SU-DHL-6 (cell line): ENCODE data around the gene HS6ST2.

ENCODE experiments used
- H2AFZ ChIP-seq: fragments of 200-600 bp; sonication (generic); 2 replicates; pipeline ENCODE4 v1.6.1; 2014; ENCODE audit warnings: low read depth, mild to moderate bottlenecking, moderate library complexity, mixed read lengths, antibody characterized with exemption, low read length; ENCODE audit not compliant: severe bottlenecking
- H3F3A ChIP-seq: fragments of 200-600 bp; shearing (Covaris generic); 2 replicates; pipeline ENCODE4 v1.6.0; 2016; ENCODE audit warnings: antibody characterized with exemption, mild to moderate bottlenecking; ENCODE audit not compliant: insufficient read depth
- H3K27ac ChIP-seq: fragments of 200-600 bp; sonication (generic); 2 replicates; pipeline ENCODE4 v1.5.1; 2016; ENCODE audit warnings: low read depth, mild to moderate bottlenecking, low read length, moderate library complexity, mixed read lengths
- H3K27me3 ChIP-seq: fragments of 200-600 bp; sonication (generic), shearing (Covaris generic); 2 replicates; pipeline ENCODE4 v1.6.0; 2014; ENCODE audit warnings: mild to moderate bottlenecking, low read length
- H3K36me3 ChIP-seq: fragments of 200-600 bp; sonication (generic); 2 replicates; pipeline ENCODE4 v1.6.1; 2014; ENCODE audit warnings: mild to moderate bottlenecking, low read length, mixed read lengths
- H3K4me2 ChIP-seq: fragments of 300-600, 200-600 bp; shearing (Covaris generic), sonication (generic); 2 replicates; pipeline ENCODE4 v1.6.0; 2014; ENCODE audit warnings: low read length, low read depth, mild to moderate bottlenecking; ENCODE audit not compliant: poor library complexity, severe bottlenecking
- H3K4me3 ChIP-seq: fragments of 200-600 bp; sonication (generic); 2 replicates; pipeline ENCODE4 v1.5.1; 2014; ENCODE audit warnings: antibody characterized with exemption, low read length, mild to moderate bottlenecking, mixed read lengths; ENCODE audit not compliant: insufficient read depth, poor library complexity, severe bottlenecking
- H3K79me2 ChIP-seq: fragments of 200-600 bp; sonication (generic); 2 replicates; pipeline ENCODE4 v1.6.1; 2014; ENCODE audit warnings: mild to moderate bottlenecking, low read length, moderate library complexity; ENCODE audit not compliant: insufficient read depth
- H3K9ac ChIP-seq: fragments of 200-600 bp; sonication (generic); 2 replicates; pipeline ENCODE4 v1.7.0; 2014; ENCODE audit warnings: mild to moderate bottlenecking, low read length
- H3K9me2 ChIP-seq: fragments of 200-600 bp; sonication (generic); replicated peaks from 2 replicates; pipeline ENCODE4 v1.6.1; 2014; ENCODE audit warnings: low read length; ENCODE audit not compliant: insufficient read depth
- H3K9me3 ChIP-seq: fragments of 200-600 bp; sonication (generic); 2 replicates; pipeline ENCODE4 v1.6.1; 2014; ENCODE audit warnings: low read length, mixed read lengths; ENCODE audit not compliant: insufficient read depth
- H4K20me1 ChIP-seq: fragments of 200-600 bp; sonication (generic); 2 replicates; pipeline ENCODE4 v1.6.1; 2014; ENCODE audit warnings: low read depth, mild to moderate bottlenecking, antibody characterized with exemption, low read length, moderate library complexity, mixed read lengths
- CTCF ChIP-seq: fragments of 200-600 bp; sonication (generic); IDR thresholded peaks from one replicate; pipeline ENCODE4 v1.5.1; 2017; ENCODE audit warnings: antibody characterized with exemption, mild to moderate bottlenecking, low read length, moderate library complexity; ENCODE audit not compliant: insufficient read depth, poor library complexity, severe bottlenecking
- EZH2phosphoT487 ChIP-seq: fragments of 200-600 bp; sonication (generic), shearing (Covaris generic); conservative IDR thresholded peaks from 2 replicates; pipeline ENCODE4 v1.6.1; 2018; ENCODE audit warnings: mild to moderate bottlenecking, antibody characterized with exemption, low read length, moderate library complexity, mixed read lengths

Gene HS6ST2

GRCh38 chrX:132676561-132677186 is 281.8 kb downstream of the HS6ST2 start:
- Histone ChIP-seq H4K20me1 (no peaks in the 10 kb centered on the region), H3K9me3 (no peaks in the 10 kb centered on the region), H2AFZ (no peak overlapping the region), H3K36me3 (no peaks in the 10 kb centered on the region), H3K9ac (no peak overlapping the region), H3K4me3 (no peak overlapping the region), H3K4me2 (no peak overlapping the region), H3F3A (no peaks in the 10 kb centered on the region), H3K27me3 (no peaks in the 10 kb centered on the region), H3K79me2 (no peaks in the 10 kb centered on the region), H3K9me2 (no peaks in the 10 kb centered on the region), H3K27ac (no peak overlapping the region)
- TF ChIP-seq EZH2phosphoT487 = no peak
- TF ChIP-seq CTCF = no peak

- no peak overlapping the region for H3K9ac ChIP-seq
- no peak overlapping the region for H3K27ac ChIP-seq
- H3K4me3 ChIP-seq = no peak overlapping the region
- H3K79me2 ChIP-seq = no peaks in the 10 kb centered on the region
- no peaks in the 10 kb centered on the region for H3K36me3 ChIP-seq
- H3K9me3 ChIP-seq = no peaks in the 10 kb centered on the region
- H3K9me2 ChIP-seq = no peaks in the 10 kb centered on the region
- H2AFZ ChIP-seq = no peak overlapping the region
- no peak overlapping the region for H3K4me2 ChIP-seq
- H3F3A ChIP-seq = no peaks in the 10 kb centered on the region
- no peaks in the 10 kb centered on the region for H3K27me3 ChIP-seq
- no peaks in the 10 kb centered on the region for H4K20me1 ChIP-seq
- TF ChIP-seq EZH2phosphoT487 = no peak
Measured at GRCh38 chrX:132676102-132676501, 282.3 kb downstream of the HS6ST2 start.

- Histone ChIP-seq H3K27ac (no peak overlapping the region), H3F3A (no peaks in the 10 kb centered on the region), H3K4me2 (no peak overlapping the region), H3K79me2 (no peaks in the 10 kb centered on the region), H2AFZ (no peak overlapping the region), H3K4me3 (no peak overlapping the region), H3K9me3 (no peaks in the 10 kb centered on the region), H3K9me2 (no peaks in the 10 kb centered on the region), H3K27me3 (no peaks in the 10 kb centered on the region), H3K36me3 (no peaks in the 10 kb centered on the region), H3K9ac (no peak overlapping the region), H4K20me1 (no peaks in the 10 kb centered on the region)
- no peak for TF ChIP-seq CTCF
- no peak for TF ChIP-seq EZH2phosphoT487
Measured at GRCh38 chrX:132673331-132673730, 285.1 kb downstream of the HS6ST2 start.

GRCh38 chrX:132671229-132671641 is 287.2 kb downstream of the HS6ST2 start:
- Histone ChIP-seq H4K20me1 (no peaks in the 10 kb centered on the region), H3K36me3 (no peaks in the 10 kb centered on the region)

More at GRCh38 chrX:132671229-132671641, 287.2 kb downstream of the HS6ST2 start:
- Histone ChIP-seq H3K4me3 (no peak overlapping the region), H3K9ac (no peak overlapping the region), H3K9me2 (no peaks in the 10 kb centered on the region), H3F3A (no peaks in the 10 kb centered on the region), H3K9me3 (no peaks in the 10 kb centered on the region), H3K79me2 (no peaks in the 10 kb centered on the region), H2AFZ (no peak overlapping the region), H3K27ac (no peak overlapping the region), H3K4me2 (no peak overlapping the region), H3K27me3 (no peaks in the 10 kb centered on the region)
- no peak for TF ChIP-seq EZH2phosphoT487
- no peak for TF ChIP-seq CTCF
